Muscle layer of colon (tissue), 2 donors: Measurements from ENCODE around the gene ARMC6.

Source experiments
- H3K27ac ChIP-seq: one replicate; pipeline ENCODE4 v1.7.0; 2013; ENCODE audit warnings: low read depth, mild to moderate bottlenecking, low read length, moderate library complexity
- H3K27me3 ChIP-seq, 2 donors: one replicate each; pipeline ENCODE4 v1.7.0; 2013; ENCODE audit warnings: low read length in 2 of 2, mild to moderate bottlenecking in 2 of 2; ENCODE audit not compliant: insufficient read depth in 2 of 2, control insufficient read depth in 1 of 2
- H3K36me3 ChIP-seq: one replicate; pipeline ENCODE4 v1.7.0; 2013; ENCODE audit warnings: mild to moderate bottlenecking, low read length; ENCODE audit not compliant: insufficient read depth
- H3K4me1 ChIP-seq: one replicate; pipeline ENCODE4 v1.7.0; 2013; ENCODE audit warnings: mild to moderate bottlenecking, low read length; ENCODE audit not compliant: insufficient read depth
- H3K4me3 ChIP-seq, 2 donors: one replicate each; pipeline ENCODE4 v1.7.0; 2013; ENCODE audit warnings: low read length in 2 of 2, low read depth in 1 of 2, mild to moderate bottlenecking in 1 of 2, moderate library complexity in 1 of 2
- H3K9ac ChIP-seq: one replicate; pipeline ENCODE4 v1.7.0; 2013; ENCODE audit warnings: low read length
- H3K9me3 ChIP-seq: one replicate; pipeline ENCODE4 v1.7.0; 2013; ENCODE audit warnings: mild to moderate bottlenecking, low read length
- donor health status: abdominal sarcoma.
- donor health status: Adenocarcinoma of cecum.

ARMC6 gene

GRCh38 chr19:18996351-18996750, 37.1 kb upstream of the ARMC6 start:
- H3K27ac ChIP-seq: no peak overlapping the region
- no peaks in the 10 kb centered on the region for H3K9me3 ChIP-seq
- no peak overlapping the region for H3K9ac ChIP-seq
- no peaks in the 10 kb centered on the region for H3K27me3 ChIP-seq
- H3K4me3 ChIP-seq: no peak overlapping the region
- peaks cover 39% of the 10 kb centered on the region for H3K36me3 ChIP-seq
- H3K4me1 ChIP-seq: no peaks in the 10 kb centered on the region

- Histone ChIP-seq H3K4me3 (no peak overlapping the region), H3K36me3 (peaks cover 41% of the 10 kb centered on the region), H3K27me3 (no peaks in the 10 kb centered on the region), H3K9ac (no peak overlapping the region), H3K27ac (no peak overlapping the region), H3K9me3 (no peaks in the 10 kb centered on the region), H3K4me1 (no peaks in the 10 kb centered on the region)
These were observed 36.5 kb upstream of the ARMC6 start for GRCh38 chr19:18996796-18997394.

GRCh38 chr19:18998276-18998675, 35.1 kb upstream of the ARMC6 start:
- H3K36me3 ChIP-seq: peaks cover 37% of the 10 kb centered on the region

GRCh38 chr19:18999016-18999758, 34.2 kb upstream of the ARMC6 start:
- no peak overlapping the region for H3K9ac ChIP-seq
- peaks cover 37% of the 10 kb centered on the region for H3K36me3 ChIP-seq
- H3K4me3 ChIP-seq: no peak overlapping the region
- no peak overlapping the region for H3K27ac ChIP-seq
- H3K27me3 ChIP-seq: no peaks in the 10 kb centered on the region
- no peaks in the 10 kb centered on the region for H3K9me3 ChIP-seq
- H3K4me1 ChIP-seq: no peaks in the 10 kb centered on the region

More at GRCh38 chr19:18998276-18998675, 35.1 kb upstream of the ARMC6 start:
- Histone ChIP-seq H3K4me3 (no peak overlapping the region), H3K4me1 (no peaks in the 10 kb centered on the region), H3K27me3 (no peaks in the 10 kb centered on the region), H3K27ac (no peak overlapping the region), H3K9me3 (no peaks in the 10 kb centered on the region), H3K9ac (no peak overlapping the region)

- no peak overlapping the region for H3K27ac ChIP-seq
- no peak overlapping the region for H3K9ac ChIP-seq
- peaks cover 42% of the 10 kb centered on the region for H3K36me3 ChIP-seq
- no peak overlapping the region for H3K4me3 ChIP-seq
- no peaks in the 10 kb centered on the region for H3K9me3 ChIP-seq
- H3K27me3 ChIP-seq: no peaks in the 10 kb centered on the region
- H3K4me1 ChIP-seq: no peaks in the 10 kb centered on the region
These were observed 33.3 kb upstream of the ARMC6 start for GRCh38 chr19:18999896-19000620.

GRCh38 chr19:19004144-19004543, 29.3 kb upstream of the ARMC6 start:
- Histone ChIP-seq H3K27ac (no peak overlapping the region), H3K4me1 (no peaks in the 10 kb centered on the region), H3K27me3 (no peaks in the 10 kb centered on the region), H3K9me3 (no peaks in the 10 kb centered on the region), H3K36me3 (peaks cover 48% of the 10 kb centered on the region), H3K9ac (no peak overlapping the region), H3K4me3 (no peak overlapping the region)

- no peaks in the 10 kb centered on the region for H3K4me1 ChIP-seq
- no peak overlapping the region for H3K9ac ChIP-seq
- no peaks in the 10 kb centered on the region for H3K9me3 ChIP-seq
- peaks cover 61% of the 10 kb centered on the region for H3K36me3 ChIP-seq
- no peaks in the 10 kb centered on the region for H3K27me3 ChIP-seq
- H3K27ac ChIP-seq: no peak overlapping the region
- no peak overlapping the region for H3K4me3 ChIP-seq
These were observed 27.2 kb upstream of the ARMC6 start for GRCh38 chr19:19006213-19006612.

- Histone ChIP-seq H3K4me3 (no peak overlapping the region), H3K36me3 (peaks cover 52% of the 10 kb centered on the region), H3K9ac (no peak overlapping the region), H3K9me3 (no peaks in the 10 kb centered on the region), H3K27me3 (no peaks in the 10 kb centered on the region), H3K27ac (no peak overlapping the region), H3K4me1 (no peaks in the 10 kb centered on the region)
These were observed 23.5 kb upstream of the ARMC6 start for GRCh38 chr19:19009951-19010350.

GRCh38 chr19:19010551-19010950, 22.9 kb upstream of the ARMC6 start:
- Histone ChIP-seq H3K9ac (no peak overlapping the region), H3K27me3 (no peaks in the 10 kb centered on the region), H3K4me3 (no peak overlapping the region), H3K27ac (no peak overlapping the region), H3K36me3 (peaks cover 50% of the 10 kb centered on the region), H3K4me1 (no peaks in the 10 kb centered on the region), H3K9me3 (no peaks in the 10 kb centered on the region)

- peaks cover 61% of the 10 kb centered on the region for H3K36me3 ChIP-seq
- no peaks in the 10 kb centered on the region for H3K27me3 ChIP-seq
- H3K4me3 ChIP-seq: no peak overlapping the region
- no peak overlapping the region for H3K27ac ChIP-seq
- no peak overlapping the region for H3K9ac ChIP-seq
- no peaks in the 10 kb centered on the region for H3K4me1 ChIP-seq
- H3K9me3 ChIP-seq: no peaks in the 10 kb centered on the region
These were observed 12.3 kb upstream of the ARMC6 start for GRCh38 chr19:19021115-19021514.

- no peak overlapping the region for H3K9ac ChIP-seq
- H3K27me3 ChIP-seq: no peaks in the 10 kb centered on the region
- H3K4me3 ChIP-seq: no peak overlapping the region
- H3K9me3 ChIP-seq: no peaks in the 10 kb centered on the region
- peaks cover 61% of the 10 kb centered on the region for H3K36me3 ChIP-seq
- no peaks in the 10 kb centered on the region for H3K4me1 ChIP-seq
- no peak overlapping the region for H3K27ac ChIP-seq
These were observed 10.9 kb upstream of the ARMC6 start for GRCh38 chr19:19022380-19022961.
